MCF 10A (cell line): ENCODE measurements around the gene EOMES. TPM values are rescaled to one million over a fixed set of nuclear protein-coding genes. Genes with fewer than 3 reads are reported as not detected.

Experiments used
- BruUV-seq: library from RNA; stranded (reverse); fragments of 400-500 nt; replicated peaks from 2 replicates; lab custom pipeline; 2021; lab: Mats Ljungman, UMichigan
- CTCF ChIA-PET: fragments of 300-600 bp; sonication (Branson Sonifier 250); formaldehyde crosslinking; extraction: SDS; loops from one replicate; lab custom pipeline; 2021; ENCODE audit warnings: antibody characterized with exemption, inconsistent platforms; lab: Yijun Ruan, JAX
- POLR2A ChIA-PET: fragments of 300-600, 350-650 bp; sonication (Branson Sonifier 250); formaldehyde crosslinking; extraction: SDS; loops from one replicate; lab custom pipeline; 2020; ENCODE audit warnings: antibody characterized with exemption, inconsistent platforms; lab: Yijun Ruan, JAX
- DNase-seq: peaks from one replicate; pipeline ENCODE4 v3.0.0-alpha.2; 2018; ENCODE audit not compliant: unreplicated experiment
- H3K27ac Mint-ChIP-seq: one replicate; pipeline ENCODE4 v1.8.0; 2022; ENCODE audit warnings: mild to moderate bottlenecking, low read depth, mixed read lengths; ENCODE audit not compliant: unreplicated experiment
- H3K27me3 Mint-ChIP-seq: one replicate; pipeline ENCODE4 v1.8.0; 2022; ENCODE audit warnings: mixed read lengths; ENCODE audit not compliant: insufficient read depth, unreplicated experiment
- H3K36me3 Mint-ChIP-seq: one replicate; pipeline ENCODE4 v1.8.0; 2022; ENCODE audit warnings: mild to moderate bottlenecking, moderate library complexity, mixed read lengths; ENCODE audit not compliant: insufficient read depth, unreplicated experiment
- H3K4me1 Mint-ChIP-seq: one replicate; pipeline ENCODE4 v1.8.0; 2022; ENCODE audit warnings: mixed read lengths; ENCODE audit not compliant: insufficient read depth, unreplicated experiment
- H3K4me3 Mint-ChIP-seq: one replicate; pipeline ENCODE4 v1.8.0; 2022; ENCODE audit warnings: mild to moderate bottlenecking, moderate library complexity, mixed read lengths; ENCODE audit not compliant: unreplicated experiment
- H3K9me3 Mint-ChIP-seq: one replicate; pipeline ENCODE4 v1.8.0; 2022; ENCODE audit warnings: mixed read lengths; ENCODE audit not compliant: unreplicated experiment
- intact Hi-C: fragments of 100-400 bp; cut with micrococcal nuclease; formaldehyde crosslinking; loops from 2 replicates; pipeline ENCODE4 v1.14.1; 2022
- total RNA-seq: library from RNA; stranded (reverse); gene quantifications from 2 replicates; pipeline ENCODE4 v1.2.3, GENCODE V29; 2022
- TF ChIP-seq, protein P1 (sequence below): fragments of 200-600 bp; IDR thresholded peaks from one replicate; pipeline ENCODE4 v1.8.0; 2022; ENCODE audit warnings: antibody characterized with exemption, mild to moderate bottlenecking; ENCODE audit not compliant: unreplicated experiment

EOMES gene
- total RNA-seq, 1 experiment from 2014 or later, result 1.3 TPM

- POLR2A ChIA-PET, result interaction anchor here (0.6 to 1.1 kb wide), 3 partner anchors 183 to 541 kb away, joined by 3 to 5 read pairs (median 4); no protein-coding TSS in a partner anchor
- TF ChIP-seq, protein P1, sequence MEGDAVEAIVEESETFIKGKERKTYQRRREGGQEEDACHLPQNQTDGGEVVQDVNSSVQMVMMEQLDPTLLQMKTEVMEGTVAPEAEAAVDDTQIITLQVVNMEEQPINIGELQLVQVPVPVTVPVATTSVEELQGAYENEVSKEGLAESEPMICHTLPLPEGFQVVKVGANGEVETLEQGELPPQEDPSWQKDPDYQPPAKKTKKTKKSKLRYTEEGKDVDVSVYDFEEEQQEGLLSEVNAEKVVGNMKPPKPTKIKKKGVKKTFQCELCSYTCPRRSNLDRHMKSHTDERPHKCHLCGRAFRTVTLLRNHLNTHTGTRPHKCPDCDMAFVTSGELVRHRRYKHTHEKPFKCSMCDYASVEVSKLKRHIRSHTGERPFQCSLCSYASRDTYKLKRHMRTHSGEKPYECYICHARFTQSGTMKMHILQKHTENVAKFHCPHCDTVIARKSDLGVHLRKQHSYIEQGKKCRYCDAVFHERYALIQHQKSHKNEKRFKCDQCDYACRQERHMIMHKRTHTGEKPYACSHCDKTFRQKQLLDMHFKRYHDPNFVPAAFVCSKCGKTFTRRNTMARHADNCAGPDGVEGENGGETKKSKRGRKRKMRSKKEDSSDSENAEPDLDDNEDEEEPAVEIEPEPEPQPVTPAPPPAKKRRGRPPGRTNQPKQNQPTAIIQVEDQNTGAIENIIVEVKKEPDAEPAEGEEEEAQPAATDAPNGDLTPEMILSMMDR, result no peak
- Mint-ChIP-seq H3K36me3 (no peaks in the 10 kb centered on the region), H3K27ac (no peak overlapping the region), H3K4me1 (no peaks in the 10 kb centered on the region), H3K27me3 (no peaks in the 10 kb centered on the region), H3K9me3 (no peaks in the 10 kb centered on the region), H3K4me3 (no peak overlapping the region)
- intact Hi-C loops, result no loop called here
- CTCF ChIA-PET, result interaction anchor here (0.7 to 4.7 kb wide), 3 partner anchors 18 to 613 kb away, joined by 3 to 70 read pairs (median 3); no protein-coding TSS in a partner anchor
- DNase-seq, result no peak
- BruUV-seq, result no TSS peak
These were observed 3.7 kb downstream of the EOMES start for GRCh38 chr3:27718459-27718858.

DNA sequence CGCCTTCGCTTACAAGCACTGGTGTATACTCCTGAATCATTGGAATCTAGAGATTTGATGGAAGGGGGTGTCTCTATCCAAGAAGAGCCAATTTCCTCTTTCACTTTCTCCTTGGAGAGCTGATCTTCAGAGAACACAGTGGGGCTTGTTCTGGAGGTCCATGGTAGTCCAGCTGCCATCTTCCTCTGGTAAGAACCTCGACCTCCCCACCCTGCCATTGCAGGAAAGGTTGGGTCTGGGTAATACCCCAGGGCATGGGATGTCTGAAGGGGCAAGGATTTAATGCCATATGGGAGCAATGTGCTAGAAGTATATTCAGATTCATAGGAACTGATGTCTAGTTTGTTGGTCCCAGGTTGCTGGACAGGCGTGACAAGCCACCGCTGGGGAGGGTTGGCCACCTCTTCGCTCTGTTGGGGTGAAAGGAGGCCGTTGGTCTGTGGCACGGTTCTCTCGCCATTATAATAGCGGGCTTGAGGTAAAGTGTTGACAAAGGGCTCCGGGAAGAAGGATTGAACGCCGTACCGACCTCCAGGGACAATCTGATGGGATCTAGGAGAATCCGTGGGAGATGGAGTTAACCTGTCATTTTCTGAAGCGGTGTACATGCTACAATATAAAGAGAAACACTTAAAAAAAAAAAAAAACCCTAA, 4.8 kb downstream of the EOMES start:
- no peak for DNase-seq
- Mint-ChIP-seq H3K27me3 (no peaks in the 10 kb centered on the region), H3K27ac (no peak overlapping the region), H3K36me3 (no peaks in the 10 kb centered on the region), H3K9me3 (no peaks in the 10 kb centered on the region), H3K4me3 (no peak overlapping the region), H3K4me1 (peaks cover 3% of the 10 kb centered on the region)
- POLR2A ChIA-PET, result no interaction called here
- BruUV-seq, result no TSS peak
- intact Hi-C loops, result no loop called here
- CTCF ChIA-PET, result interaction anchor here (0.7 kb wide), 1 partner anchor 360 kb away, joined by 4 read pairs; no protein-coding TSS in a partner anchor
- TF ChIP-seq, protein P1, result no peak

DNA sequence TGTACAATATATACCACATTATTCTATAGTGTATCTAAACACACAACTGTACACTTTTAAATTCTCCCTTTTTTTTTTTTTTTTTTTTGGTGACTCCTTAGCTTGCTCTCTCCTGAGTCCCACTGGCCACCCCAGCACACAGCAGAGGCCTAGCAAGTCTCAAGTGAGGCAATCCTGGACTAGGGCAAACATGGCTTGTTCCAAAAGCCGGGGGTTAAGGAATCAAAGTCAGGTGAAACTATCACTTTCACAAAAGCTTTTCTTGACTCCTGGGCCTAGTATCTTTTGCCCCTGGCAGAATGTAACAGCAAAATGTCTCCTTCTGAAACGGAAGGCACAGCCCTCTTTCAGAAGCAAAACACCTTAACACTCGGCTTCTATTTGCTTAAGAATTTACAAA, 5.8 kb downstream of the EOMES start:
- peaks cover 7% of the 10 kb centered on the region for H3K4me1 Mint-ChIP-seq
- H3K27ac Mint-ChIP-seq, result no peak overlapping the region
- no peak overlapping the region for H3K4me3 Mint-ChIP-seq
- ChIA-PET POLR2A (interaction anchor here (0.5 to 0.6 kb wide), 2 partner anchors 67 to 418 kb away, joined by 4 read pairs; no protein-coding TSS in a partner anchor), CTCF (interaction anchor here (0.6 to 0.8 kb wide), 4 partner anchors 285 to 644 kb away, joined by 3 read pairs; no protein-coding TSS in a partner anchor)
- no peaks in the 10 kb centered on the region for H3K27me3 Mint-ChIP-seq
- intact Hi-C loops, result no loop called here
- no peaks in the 10 kb centered on the region for H3K9me3 Mint-ChIP-seq
- no peak for DNase-seq
- no peaks in the 10 kb centered on the region for H3K36me3 Mint-ChIP-seq
- TF ChIP-seq, protein P1, result no peak
- no TSS peak for BruUV-seq

DNA sequence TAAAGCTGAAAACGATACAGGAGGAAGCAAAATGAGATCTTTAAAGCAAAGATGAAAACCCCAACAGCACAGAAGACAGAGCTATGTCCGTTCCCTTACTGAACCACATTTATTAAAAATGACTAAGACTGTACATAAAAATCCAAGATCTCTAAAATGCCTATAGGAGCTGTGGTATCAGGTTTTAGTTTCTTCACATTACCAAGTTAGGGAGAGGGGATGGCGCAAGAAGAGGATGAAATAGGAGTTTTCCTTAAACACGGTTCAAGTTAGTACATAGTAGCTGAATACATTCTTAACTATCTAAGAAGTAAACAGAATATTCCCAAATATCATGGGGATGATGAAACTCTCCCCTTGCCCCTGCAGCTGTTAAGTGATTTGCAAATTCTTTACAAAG, 6.3 kb downstream of the EOMES start:
- Mint-ChIP-seq H3K36me3 (no peaks in the 10 kb centered on the region), H3K9me3 (no peaks in the 10 kb centered on the region), H3K4me3 (no peak overlapping the region), H3K27me3 (no peaks in the 10 kb centered on the region), H3K27ac (no peak overlapping the region), H3K4me1 (peaks cover 7% of the 10 kb centered on the region)
- POLR2A ChIA-PET, result interaction anchor here (0.5 to 0.6 kb wide), 2 partner anchors 67 to 418 kb away, joined by 4 read pairs; no protein-coding TSS in a partner anchor
- intact Hi-C loops, result no loop called here
- CTCF ChIA-PET, result interaction anchor here (0.6 to 0.8 kb wide), 3 partner anchors 285 to 644 kb away, joined by 3 read pairs; no protein-coding TSS in a partner anchor
- BruUV-seq, result no TSS peak
- DNase-seq, result no peak
- TF ChIP-seq, protein P1, result no peak
